Spleen (tissue), 11 donors: ENCODE data around the gene PRDM13. TPM values are rescaled to one million over a fixed set of nuclear protein-coding genes. Genes with fewer than 3 reads are reported as not detected.
"Not testable (repeated sequence)": the region's sequence is repeated elsewhere in the genome, so short reads cannot be mapped to it uniquely, and the experiment has no call there.

Experiments used
- DNase-seq: peaks from one replicate; pipeline ENCODE4 v3.0.0-alpha.2; 2020
- H3K27ac ChIP-seq, 8 donors: fragments of 200-600 bp; sonication (generic) in 7 of 8; 1 replicate in 4 of 8; 2 replicates in 4 of 8; pipeline versions ENCODE4 v1.5.0 to v1.8.0; 2016 to 2021; ENCODE audit warnings: inconsistent platforms in 4 of 8, mild to moderate bottlenecking in 4 of 8, moderate library complexity in 1 of 8
- H3K27me3 ChIP-seq, 7 donors: fragments of 200-600 bp; sonication (generic) in 6 of 7; replicated peaks in 1 of 7; 1 replicate in 4 of 7; 2 replicates in 3 of 7; pipeline versions ENCODE4 v1.5.0 to v1.8.0; 2016 to 2021; ENCODE audit warnings: inconsistent platforms in 3 of 7, mild to moderate bottlenecking in 1 of 7
- H3K36me3 ChIP-seq, 6 donors: fragments of 200-600 bp; sonication (generic) in 5 of 6; 1 replicate in 4 of 6; 2 replicates in 2 of 6; pipeline versions ENCODE4 v1.5.0 to v1.8.0; 2016 to 2021; ENCODE audit warnings: inconsistent platforms in 2 of 6
- H3K4me1 ChIP-seq, 6 donors: fragments of 200-600 bp; sonication (generic) in 5 of 6; 1 replicate in 3 of 6; 2 replicates in 3 of 6; pipeline versions ENCODE4 v1.5.0 to v1.8.0; 2016 to 2021; ENCODE audit warnings: inconsistent platforms in 3 of 6
- H3K4me3 ChIP-seq, 8 donors: fragments of 200-600 bp; sonication (generic) in 7 of 8; 1 replicate in 4 of 8; 2 replicates in 4 of 8; pipeline versions ENCODE4 v1.5.0 to v1.8.0; 2016 to 2021; ENCODE audit warnings: inconsistent platforms in 4 of 8, mild to moderate bottlenecking in 4 of 8, moderate library complexity in 2 of 8
- H3K9me3 ChIP-seq, 8 donors: fragments of 200-600 bp; sonication (generic) in 7 of 8; 1 replicate in 4 of 8; 2 replicates in 4 of 8; pipeline versions ENCODE4 v1.5.0 to v1.8.0; 2016 to 2021; ENCODE audit warnings: inconsistent platforms in 4 of 8
- POLR2A ChIP-seq, 3 donors: fragments of 450-650 bp; IDR thresholded peaks; one replicate each; pipeline ENCODE4 v1.5.1; 2017; ENCODE audit warnings: antibody characterized with exemption in 3 of 3, mild to moderate bottlenecking in 1 of 3
- POLR2AphosphoS5 ChIP-seq, 3 donors: sonication (generic); formaldehyde crosslinking; IDR thresholded peaks; one replicate each; pipeline ENCODE4 v1.5.1; 2017; ENCODE audit warnings: antibody characterized with exemption in 3 of 3
- WGBS, 5 donors: extraction: QIAGEN DNeasy Blood & Tissue Kit in 3 of 5; methylation state at CpG; one replicate each; pipeline versions ENCODE4 v1.1.5 to v1.1.7; 2013 to 2018; 5-methylcytosine and 5-hydroxymethylcytosine counted together
- intact Hi-C: fragments of 100-400 bp; cut with DNase I; formaldehyde crosslinking; loops from one replicate; pipeline ENCODE4 v1.15.0; 2023; ENCODE audit warnings: low total_unique reads
- polyA plus RNA-seq, 3 donors: library from polyadenylated mRNA; stranded (reverse); fragments of 200-250 nt; gene quantifications; one replicate each; pipeline ENCODE4 v1.2.1, GENCODE V29; 2013
- total RNA-seq, 7 donors: library from RNA; depleted of rRNA in 3 of 7; stranded (reverse); fragments of >200 nt in 3 of 7; fragmentation: NEBNext Ultra II Directional in 4 of 7; extraction: Animal tissue kit (Norgen Biotek cat#: 25700) in 4 of 7; gene quantifications; one replicate each; pipeline versions ENCODE4 v1.1.0 to v1.2.1, GENCODE V29; 2016 to 2021
- TF ChIP-seq, protein P1 (sequence below), 11 experiments: fragments of 200-600 bp in 7 of 11; fragments of 450-650 bp in 4 of 11; sonication (generic) in 4 of 11; IDR thresholded peaks in 8 of 11; conservative IDR thresholded peaks in 3 of 11; 1 replicate in 7 of 11; 2 replicates in 4 of 11; pipeline versions ENCODE4 v1.4.0 to v1.8.0; 2016 to 2021; ENCODE audit warnings: antibody characterized with exemption in 11 of 11, inconsistent platforms in 4 of 11, mild to moderate bottlenecking in 1 of 11
- donor health status: healthy with polysubstance abuse.
- donor health status: DM: no; HTN: no; CAD: no; lungs with moderate emphysema.
- donor health status: DM: no; HTN: no; CAD: no.
- donor health status: Bipolar disorder and iron deficiency.
- donor health status: healthy.
- donor health status: DM: no; HTN: no; CAD: no.
- donor health status: DM: yes; HTN: yes; CAD: no.

PRDM13 gene
- total and polyA plus RNA-seq, 10 donors, result 0.02 TPM; not detected in 9

DNA sequence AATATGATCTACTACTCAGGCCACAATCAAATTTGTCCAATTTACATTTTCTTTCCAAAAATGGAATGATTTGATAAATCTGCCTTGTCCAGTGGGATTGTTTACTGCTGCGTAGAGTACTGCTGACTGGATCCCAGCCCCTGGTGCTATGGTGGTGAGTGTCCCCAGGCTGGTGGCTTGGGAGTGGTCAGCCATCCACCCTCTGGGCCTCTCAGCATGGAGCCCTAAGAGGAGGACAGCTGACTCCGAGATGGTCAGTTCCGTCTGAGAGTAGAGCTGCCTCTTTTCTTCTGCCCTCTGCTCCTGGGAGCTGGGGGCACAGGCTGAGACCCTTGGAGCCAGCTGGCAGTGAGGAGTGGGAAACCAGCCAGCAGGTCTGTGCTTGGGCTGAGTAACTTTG, 22.7 kb downstream of the PRDM13 start:
- Histone ChIP-seq H3K4me1 (no peaks in the 10 kb centered on the region), H3K4me3 (no peak overlapping the region), H3K27me3 (peaks cover 0 to 42% (median 3%) of the 10 kb centered on the region in 7 donors), H3K9me3 (no peaks in the 10 kb centered on the region), H3K36me3 (no peaks in the 10 kb centered on the region), H3K27ac (no peak overlapping the region)
- intact Hi-C loops, result no loop called here
- TF ChIP-seq POLR2AphosphoS5 (IDR thresholded peaks at IDR 0.05) (no peak), POLR2A (IDR thresholded peaks at IDR 0.05) (no peak)
- TF ChIP-seq, protein P1, sequence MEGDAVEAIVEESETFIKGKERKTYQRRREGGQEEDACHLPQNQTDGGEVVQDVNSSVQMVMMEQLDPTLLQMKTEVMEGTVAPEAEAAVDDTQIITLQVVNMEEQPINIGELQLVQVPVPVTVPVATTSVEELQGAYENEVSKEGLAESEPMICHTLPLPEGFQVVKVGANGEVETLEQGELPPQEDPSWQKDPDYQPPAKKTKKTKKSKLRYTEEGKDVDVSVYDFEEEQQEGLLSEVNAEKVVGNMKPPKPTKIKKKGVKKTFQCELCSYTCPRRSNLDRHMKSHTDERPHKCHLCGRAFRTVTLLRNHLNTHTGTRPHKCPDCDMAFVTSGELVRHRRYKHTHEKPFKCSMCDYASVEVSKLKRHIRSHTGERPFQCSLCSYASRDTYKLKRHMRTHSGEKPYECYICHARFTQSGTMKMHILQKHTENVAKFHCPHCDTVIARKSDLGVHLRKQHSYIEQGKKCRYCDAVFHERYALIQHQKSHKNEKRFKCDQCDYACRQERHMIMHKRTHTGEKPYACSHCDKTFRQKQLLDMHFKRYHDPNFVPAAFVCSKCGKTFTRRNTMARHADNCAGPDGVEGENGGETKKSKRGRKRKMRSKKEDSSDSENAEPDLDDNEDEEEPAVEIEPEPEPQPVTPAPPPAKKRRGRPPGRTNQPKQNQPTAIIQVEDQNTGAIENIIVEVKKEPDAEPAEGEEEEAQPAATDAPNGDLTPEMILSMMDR (IDR thresholded peaks at IDR 0.05 in 8 of 11, conservative IDR thresholded peaks at IDR 0.05 in 3 of 11), result no peak
- DNase-seq, result no peak
- WGBS, 5 donors, result 70 to 87% (median 73%) methylated on average over 3 of the region's 3 CpGs

DNA sequence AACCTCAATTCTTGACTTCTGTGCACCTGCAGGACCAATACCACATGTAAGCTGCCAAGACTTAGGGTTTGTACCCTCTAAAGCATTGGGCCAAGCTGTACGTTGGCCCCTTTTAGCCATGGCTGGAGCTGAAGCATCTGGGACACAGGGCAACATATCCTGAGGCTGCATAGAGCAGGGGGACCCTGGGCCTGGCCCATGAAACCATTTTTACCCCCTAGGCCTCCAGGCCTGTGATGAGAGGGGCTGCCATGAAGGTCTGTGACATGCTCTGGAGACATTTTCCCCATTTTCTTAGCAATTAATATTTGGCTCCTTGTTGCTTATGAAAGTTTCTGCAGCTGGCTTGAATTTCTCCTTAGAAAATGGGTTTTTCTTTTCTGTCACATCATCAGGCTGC, 31.0 kb downstream of the PRDM13 start:
- Histone ChIP-seq H3K27ac (no peak overlapping the region), H3K4me1 (no peaks in the 10 kb centered on the region), H3K27me3 (peaks cover 0 to 54% (median 0%) of the 10 kb centered on the region in 7 donors), H3K4me3 (no peak overlapping the region), H3K9me3 (peaks cover 0 to 33% (median 22%) of the 10 kb centered on the region in 8 donors), H3K36me3 (no peaks in the 10 kb centered on the region)
- WGBS, 5 donors, result 46 to 67% (median 56%) methylated on average over 1 of the region's 1 CpG
- intact Hi-C loops, result no loop called here
- no peak for DNase-seq
- TF ChIP-seq, protein P1 (IDR thresholded peaks at IDR 0.05 in 8 of 11, conservative IDR thresholded peaks at IDR 0.05 in 3 of 11), result no peak
- TF ChIP-seq POLR2AphosphoS5 (IDR thresholded peaks at IDR 0.05) (no peak), POLR2A (IDR thresholded peaks at IDR 0.05) (no peak)

DNA sequence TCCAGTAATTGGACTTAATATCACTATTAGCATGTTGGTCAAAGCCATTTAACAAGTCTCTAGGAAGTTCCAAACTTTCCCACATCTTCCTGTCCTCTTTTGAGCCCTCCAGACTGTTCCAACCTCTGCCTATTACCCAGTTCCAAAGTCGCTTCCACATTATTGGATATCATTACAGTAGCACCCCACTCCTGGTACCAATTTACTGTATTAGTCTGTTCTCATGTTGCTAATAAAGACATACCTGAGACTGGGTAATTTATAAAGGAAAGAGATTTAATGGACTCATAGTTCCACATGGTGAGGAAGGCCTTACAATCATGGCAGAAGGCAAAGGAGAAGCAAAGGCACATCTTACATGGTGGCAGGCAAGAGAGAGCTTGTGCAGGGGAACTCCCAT, 31.7 kb downstream of the PRDM13 start:
- H3K27me3 ChIP-seq, result peaks cover 0 to 47% (median 0%) of the 10 kb centered on the region in 7 donors
- H3K36me3 ChIP-seq, intact Hi-C loops, H3K27ac ChIP-seq, DNase-seq, H3K4me3 ChIP-seq, H3K4me1 ChIP-seq: not testable (repeated sequence)
- peaks cover 0 to 33% (median 22%) of the 10 kb centered on the region in 8 donors for H3K9me3 ChIP-seq
- WGBS, 5 donors, result 86 to 93% (median 88%) methylated on average over 1 of the region's 1 CpG

GRCh38 chr6:99641270-99641669, 34.6 kb downstream of the PRDM13 start:
- intact Hi-C loops, result no loop called here
- H3K4me1 ChIP-seq, result no peaks in the 10 kb centered on the region
- peaks cover 0 to 49% (median 0%) of the 10 kb centered on the region in 7 donors for H3K27me3 ChIP-seq
- H3K27ac ChIP-seq, result no peak overlapping the region
- 48 to 62% (median 50%) methylated on average over 2 of the region's 2 CpGs for WGBS, 5 donors
- H3K36me3 ChIP-seq, result no peaks in the 10 kb centered on the region
- no peak overlapping the region for H3K4me3 ChIP-seq
- H3K9me3 ChIP-seq, result peaks cover 0 to 33% (median 22%) of the 10 kb centered on the region in 8 donors
- no peak for DNase-seq
- TF ChIP-seq, protein P1 (IDR thresholded peaks at IDR 0.05 in 8 of 11, conservative IDR thresholded peaks at IDR 0.05 in 3 of 11), result no peak
- TF ChIP-seq POLR2A (IDR thresholded peaks at IDR 0.05) (no peak), POLR2AphosphoS5 (IDR thresholded peaks at IDR 0.05) (no peak)

- H3K9me3 ChIP-seq, result no peaks in the 10 kb centered on the region
- no peaks in the 10 kb centered on the region for H3K36me3 ChIP-seq
- no peak overlapping the region for H3K27ac ChIP-seq
- WGBS, 5 donors, result 69 to 82% (median 74%) methylated on average over 6 of the region's 6 CpGs
- H3K27me3 ChIP-seq, result peaks cover 0 to 48% (median 0%) of the 10 kb centered on the region in 7 donors
- no peak for DNase-seq
- TF ChIP-seq POLR2AphosphoS5 (IDR thresholded peaks at IDR 0.05) (no peak), POLR2A (IDR thresholded peaks at IDR 0.05) (no peak)
- TF ChIP-seq, protein P1 (IDR thresholded peaks at IDR 0.05 in 8 of 11, conservative IDR thresholded peaks at IDR 0.05 in 3 of 11), result no peak
- H3K4me1 ChIP-seq, result no peaks in the 10 kb centered on the region
- intact Hi-C loops, result no loop called here
- no peak overlapping the region for H3K4me3 ChIP-seq
These were observed 39.4 kb downstream of the PRDM13 start for GRCh38 chr6:99645986-99646385.

DNA sequence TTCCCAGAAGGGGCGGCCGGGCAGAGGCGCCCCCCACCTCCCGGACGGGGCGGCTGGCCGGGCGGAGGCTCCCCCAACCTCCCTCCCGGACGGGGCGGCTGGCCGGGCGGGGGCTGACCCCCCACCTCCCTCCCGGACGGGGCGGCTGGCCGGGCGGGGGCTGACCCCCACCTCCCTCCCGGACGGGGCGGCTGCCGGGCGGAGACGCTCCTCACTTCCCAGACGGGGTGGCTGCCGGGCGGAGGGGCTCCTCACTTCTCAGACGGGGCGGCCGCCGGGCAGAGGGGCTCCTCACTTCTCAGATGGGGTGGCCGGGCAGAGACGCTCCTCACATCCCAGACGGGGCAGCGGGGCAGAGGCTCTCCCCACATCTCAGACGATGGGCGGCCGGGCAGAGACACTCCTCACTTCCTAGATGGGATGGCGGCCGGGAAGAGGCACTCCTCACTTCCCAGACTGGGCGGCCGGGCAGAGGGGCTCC, 43.5 kb downstream of the PRDM13 start:
- H3K9me3 ChIP-seq, H3K36me3 ChIP-seq, H3K4me1 ChIP-seq, H3K27ac ChIP-seq, H3K4me3 ChIP-seq, DNase-seq, intact Hi-C loops: not testable (repeated sequence)
- peaks cover 0 to 31% (median 0%) of the 10 kb centered on the region in 7 donors for H3K27me3 ChIP-seq
- 88 to 100% (median 95%) methylated on average over 4 to 36 of the region's 42 CpGs; no CpG with 5 or more reads in 1 of the 5 donors for WGBS, 5 donors
